Measurements from ENCODE around the gene SCAF1. TPM values are rescaled to one million over a fixed set of nuclear protein-coding genes. Genes with fewer than 3 reads are reported as not detected.

Gene SCAF1
- total RNA-seq, 2 donors from 2014 or later: 14.3 to 22.3 TPM

Small RNA genes within 50 kb of the gene (microRNA-seq; reads per million reads assigned to microRNA genes)
- 0.71 reads per million in 2 donors for gene MIR5088 (ENCODE audit: borderline number of aligned reads in 2 of 2, borderline replicate concordance in 1 of 2)

Other genes with a start within 250 kb of the SCAF1 start
- not detected for gene PTH2, start 218.8 kb upstream of the SCAF1 start, total RNA-seq
- gene GFY, start 216.8 kb upstream of the SCAF1 start, total RNA-seq: not detected
- under 1 TPM; 0.59 to 0.67 TPM for gene SLC17A7, start 200.7 kb upstream of the SCAF1 start, total RNA-seq
- gene PIH1D1, start 190.4 kb upstream of the SCAF1 start, total RNA-seq: 10 to 100 TPM; 55.8 to 61.5 TPM
- gene ALDH16A1, start 189.0 kb upstream of the SCAF1 start, total RNA-seq: 10 to 100 TPM in 1 of 2 donors, 1 to 10 TPM in 1; 9.5 to 18.5 TPM
- 1 to 10 TPM; 1.1 to 2.6 TPM for gene FLT3LG, start 168.0 kb upstream of the SCAF1 start, total RNA-seq
- gene RPL13A, start 154.6 kb upstream of the SCAF1 start, total RNA-seq: 1,000 to 10,000 TPM in 1 of 2 donors, 100 to 1,000 TPM in 1; 765 to 1,868 TPM
- gene RPS11, start 145.8 kb upstream of the SCAF1 start, total RNA-seq: 1,000 to 10,000 TPM; 1,048 to 2,648 TPM
- 100 to 1,000 TPM in 1 of 2 donors, 10 to 100 TPM in 1; 98.2 to 123 TPM for gene FCGRT, start 129.5 kb upstream of the SCAF1 start, total RNA-seq
- gene RCN3, start 114.2 kb upstream of the SCAF1 start, total RNA-seq: 10 to 100 TPM; 15.8 to 17.2 TPM
- 10 to 100 TPM; 39.0 to 62.3 TPM for gene NOSIP, start 61.7 kb upstream of the SCAF1 start, total RNA-seq
- gene PRRG2, start 60.9 kb upstream of the SCAF1 start, total RNA-seq: 1 to 10 TPM in 1 of 2 donors, under 1 TPM in 1; 0.63 to 2.3 TPM
- 10 to 100 TPM in 1 of 2 donors, 1 to 10 TPM in 1; 6.6 to 13.3 TPM for gene PRR12, start 51.0 kb upstream of the SCAF1 start, total RNA-seq
- gene RRAS, start 2.1 kb upstream of the SCAF1 start, total RNA-seq: 10 to 100 TPM; 60.9 to 83.5 TPM
- 10 to 100 TPM; 33.2 to 34.0 TPM for gene IRF3, start 23.6 kb downstream of the SCAF1 start, total RNA-seq
- 1 to 10 TPM; 5.7 to 6.5 TPM for gene BCL2L12, start 23.7 kb downstream of the SCAF1 start, total RNA-seq
- 100 to 1,000 TPM; 187 to 192 TPM for gene PRMT1, start 35.1 kb downstream of the SCAF1 start, total RNA-seq
- under 1 TPM in 1 of 2 donors, not detected in 1; 0.43 TPM for gene ADM5, start 47.4 kb downstream of the SCAF1 start, total RNA-seq
- 1 to 10 TPM; 1.2 to 2.8 TPM for gene CPT1C, start 48.9 kb downstream of the SCAF1 start, total RNA-seq
- under 1 TPM; 0.28 to 0.96 TPM for gene TSKS, start 121.1 kb downstream of the SCAF1 start, total RNA-seq
- 10 to 100 TPM; 72.5 to 97.3 TPM for gene AP2A1, start 124.8 kb downstream of the SCAF1 start, total RNA-seq
- gene FUZ, start 171.1 kb downstream of the SCAF1 start, total RNA-seq: 10 to 100 TPM; 18.5 to 22.5 TPM
- gene MED25, start 176.1 kb downstream of the SCAF1 start, total RNA-seq: 10 to 100 TPM; 31.1 to 54.0 TPM
- gene PTOV1, start 208.9 kb downstream of the SCAF1 start, total RNA-seq: 10 to 100 TPM; 64.6 to 81.0 TPM
- gene PNKP, start 225.4 kb downstream of the SCAF1 start, total RNA-seq: 10 to 100 TPM; 29.2 to 32.5 TPM
- 10 to 100 TPM; 20.6 to 25.8 TPM for gene AKT1S1, start 235.1 kb downstream of the SCAF1 start, total RNA-seq
- 10 to 100 TPM; 20.4 to 27.5 TPM for gene TBC1D17, start 235.5 kb downstream of the SCAF1 start, total RNA-seq

Measured in right atrium auricular region (tissue), 2 donors.